K562 (cell line): Measurements from ENCODE around the gene CFL1. TPM values are rescaled to one million over a fixed set of nuclear protein-coding genes. Genes with fewer than 3 reads are reported as not detected.

ENCODE experiments used
- ATAC-seq: fragments of 200-7000 bp; cut with Tn5 transposase; 3 replicates; pipeline ENCODE4 v1.9.1; 2020; ENCODE audit warnings: moderate library complexity
- BruUV-seq: library from RNA; stranded (reverse); fragments of 400-500 nt; replicated peaks from 2 replicates; lab custom pipeline; 2021; lab: Mats Ljungman, UMichigan
- CTCF ChIA-PET: fragments of 300-600 bp; formaldehyde crosslinking; extraction: SDS; loops from one replicate; lab custom pipeline; 2021; ENCODE audit warnings: low intra/inter-chr PET ratio; lab: Yijun Ruan, JAX
- POLR2A ChIA-PET: fragments of 300-600, 350-650 bp; sonication (Branson Sonifier 250); formaldehyde crosslinking; extraction: SDS; loops from one replicate; lab custom pipeline; 2021; ENCODE audit warnings: antibody characterized with exemption, inconsistent platforms; lab: Yijun Ruan, JAX
- DNase-seq, 4 experiments: peaks; one replicate each; pipeline versions ENCODE4 v3.0.0 to v3.0.0-alpha.2; 2011 to 2018; ENCODE audit warnings: low spot score in 3 of 4, mixed read lengths in 3 of 4; ENCODE audit errors: extremely low read depth in 1 of 4
- FAIRE-seq: peaks from 2 replicates; lab custom pipeline; 2011; peaks lifted over from hg19 to GRCh38; lab: Jason Lieb, UNC
- H2AFZ ChIP-seq: 2 replicates; pipeline ENCODE4 v1.6.0; 2011; ENCODE audit warnings: low read depth, low read length, control low read depth, inconsistent platforms
- H3K27ac ChIP-seq: fragments of 200-600 bp; 3 replicates; pipeline ENCODE4 v1.8.0; 2011; ENCODE audit warnings: low read depth, mild to moderate bottlenecking, control low read depth, inconsistent platforms, low read length, moderate library complexity, mixed read lengths; ENCODE audit errors: extremely low read depth
- H3K27me3 ChIP-seq, 2 experiments: fragments of 300-600 bp in 1 of 2; 2 replicates in 1 of 2; 3 replicates in 1 of 2; pipeline versions ENCODE4 v1.6.0 to v1.8.0; 2011; ENCODE audit warnings: inconsistent platforms in 2 of 2, low read length in 2 of 2, mild to moderate bottlenecking in 1 of 2, mixed read lengths in 1 of 2, moderate library complexity in 1 of 2; ENCODE audit not compliant: control insufficient read depth in 2 of 2, insufficient read depth in 2 of 2
- H3K36me3 ChIP-seq: fragments of 300-600 bp; 3 replicates; pipeline ENCODE4 v1.8.0; 2011; ENCODE audit warnings: mild to moderate bottlenecking, low read length, inconsistent platforms; ENCODE audit not compliant: control insufficient read depth, insufficient read depth
- H3K4me1 ChIP-seq, 2 experiments: fragments of 200-600 bp in 1 of 2; replicated peaks in 1 of 2; 2 replicates in 1 of 2; 3 replicates in 1 of 2; pipeline versions ENCODE4 v1.5.1 to v1.8.0; 2011; ENCODE audit warnings: inconsistent platforms in 2 of 2, low read length in 2 of 2, mild to moderate bottlenecking in 1 of 2, mixed read lengths in 1 of 2, moderate library complexity in 1 of 2; ENCODE audit not compliant: control insufficient read depth in 2 of 2, insufficient read depth in 2 of 2
- H3K4me2 ChIP-seq: 2 replicates; pipeline ENCODE4 v1.6.1; 2011; ENCODE audit warnings: low read length, control low read depth, inconsistent platforms, mixed read lengths; ENCODE audit not compliant: insufficient read depth
- H3K4me3 ChIP-seq: fragments of 200-600 bp; sonication (generic), shearing (Covaris generic); 2 replicates; pipeline ENCODE4 v1.5.1; 2016; ENCODE audit warnings: control low read depth, inconsistent platforms
- H3K79me2 ChIP-seq: fragments of 200-600 bp; 3 replicates; pipeline ENCODE4 v1.8.0; 2011; ENCODE audit warnings: low read length, inconsistent platforms; ENCODE audit not compliant: control insufficient read depth, insufficient read depth
- H3K9ac ChIP-seq, 2 experiments: 2 replicates each; pipeline versions ENCODE4 v1.6.0 to v1.6.1; 2011; ENCODE audit warnings: low read depth in 2 of 2, low read length in 2 of 2, control low read depth in 1 of 2, inconsistent platforms in 1 of 2, mild to moderate bottlenecking in 1 of 2, mixed read lengths in 1 of 2; ENCODE audit not compliant: insufficient read depth in 1 of 2
- H3K9me1 ChIP-seq: one replicate; pipeline ENCODE4 v1.6.0; 2011; ENCODE audit warnings: inconsistent platforms, mild to moderate bottlenecking, low read length, moderate library complexity; ENCODE audit not compliant: control insufficient read depth, insufficient read depth
- H3K9me3 ChIP-seq: replicated peaks from 2 replicates; pipeline ENCODE4 v1.5.1; 2011; ENCODE audit warnings: low read depth, low read length, inconsistent platforms; ENCODE audit not compliant: control insufficient read depth, insufficient read depth
- H4K20me1 ChIP-seq: replicated peaks from 2 replicates; pipeline ENCODE4 v1.6.1; 2011; ENCODE audit warnings: low read length, inconsistent platforms, mixed read lengths; ENCODE audit not compliant: control insufficient read depth, insufficient read depth
- ERF ChIP-seq: fragments of 450-650 bp; formaldehyde crosslinking; IDR thresholded peaks from 2 replicates; pipeline ENCODE4 v1.4.0; 2020; ENCODE audit warnings: mild to moderate bottlenecking, mixed read lengths
- FOXA1 ChIP-seq: fragments of 450-650 bp; IDR thresholded peaks from 2 replicates; pipeline ENCODE4 v1.6.1; 2016; ENCODE audit warnings: mild to moderate bottlenecking, borderline replicate concordance
- GABPA ChIP-seq: fragments of 200-800 bp; sonication (Bioruptor generic); conservative IDR thresholded peaks from 2 replicates; pipeline ENCODE4 v1.6.1; 2016; ENCODE audit warnings: low read depth, missing genetic modification characterization, missing compliant biosample characterization
- HCFC1 ChIP-seq: IDR thresholded peaks from 2 replicates; pipeline ENCODE4 v1.6.1; 2012; ENCODE audit warnings: low read depth, low read length, improper control_type of control experiment
- LCOR ChIP-seq: sonication (generic); formaldehyde crosslinking; IDR thresholded peaks from 2 replicates; pipeline ENCODE4 v1.8.0; 2022; ENCODE audit warnings: mild to moderate bottlenecking, missing genetic modification reagents
- MECOM ChIP-seq: fragments of 250-450 bp; sonication (Bioruptor Pico); IDR thresholded peaks from 2 replicates; pipeline ENCODE4 v1.8.0; 2022; ENCODE audit warnings: inconsistent platforms
- MEIS2 ChIP-seq: fragments of 450-650 bp; IDR thresholded peaks from 2 replicates; pipeline ENCODE4 v1.6.1; 2014; ENCODE audit warnings: mild to moderate bottlenecking; ENCODE audit not compliant: partially characterized antibody
- MYNN ChIP-seq, 2 experiments: sonication (generic); formaldehyde crosslinking in 1 of 2; IDR thresholded peaks; 2 replicates each; pipeline versions ENCODE4 v1.5.0 to v1.6.1; 2016 to 2020; ENCODE audit warnings: antibody characterized with exemption in 1 of 2, missing genetic modification reagents in 1 of 2
- NEUROD1 ChIP-seq: fragments of 150-350 bp; IDR thresholded peaks from 2 replicates; pipeline ENCODE4 v1.6.1; 2014; ENCODE audit warnings: borderline replicate concordance, low read length, low read depth; ENCODE audit not compliant: partially characterized antibody
- PCBP1 ChIP-seq: fragments of 200-400 bp; formaldehyde crosslinking; IDR thresholded peaks from 2 replicates; pipeline ENCODE4 v1.6.1; 2018; ENCODE audit warnings: mild to moderate bottlenecking, low read depth, low read length; ENCODE audit not compliant: poor library complexity, severe bottlenecking
- RHOXF2B ChIP-seq: fragments of 250-450 bp; sonication (Bioruptor Pico); conservative IDR thresholded peaks from 2 replicates; pipeline ENCODE4 v1.5.1; 2021
- SIX5 ChIP-seq, 2 experiments: IDR thresholded peaks; 2 replicates each; pipeline ENCODE4 v1.6.1; 2011; ENCODE audit warnings: low read length in 2 of 2, borderline replicate concordance in 1 of 2, low read depth in 1 of 2, mild to moderate bottlenecking in 1 of 2, moderate library complexity in 1 of 2; ENCODE audit not compliant: insufficient read depth in 1 of 2
- SLC30A9 ChIP-seq: fragments of 250-450 bp; sonication (Bioruptor Pico); IDR thresholded peaks from 2 replicates; pipeline ENCODE4 v1.8.0; 2022; ENCODE audit warnings: mild to moderate bottlenecking, moderate library complexity
- SNAPC5 ChIP-seq: fragments of 250-450 bp; sonication (Bioruptor Pico); IDR thresholded peaks from 2 replicates; pipeline ENCODE4 v1.8.0; 2021; ENCODE audit warnings: moderate library complexity, mild to moderate bottlenecking, inconsistent platforms
- SUPT5H ChIP-seq: fragments of 450-650 bp; IDR thresholded peaks from 2 replicates; pipeline ENCODE4 v1.6.1; 2016
- ZNF3 ChIP-seq: fragments of 250-450 bp; sonication (Bioruptor Pico); IDR thresholded peaks from 2 replicates; pipeline ENCODE4 v1.5.0; 2021; ENCODE audit warnings: mild to moderate bottlenecking, moderate library complexity
- ZNF316 ChIP-seq: fragments of 450-650 bp; IDR thresholded peaks from 2 replicates; pipeline ENCODE4 v1.6.1; 2016
- WGBS: fragments of 100-300 bp; shearing (Covaris generic); methylation state at CpG from one replicate; pipeline ENCODE4 v1.1.6; 2016; ENCODE audit warnings: low coverage, mixed read lengths; ENCODE audit not compliant: insufficient coverage; ENCODE audit errors: missing lambda C conversion rate; 5-methylcytosine and 5-hydroxymethylcytosine counted together
- in situ Hi-C: fragments of 300-500 bp; cut with MboI; formaldehyde crosslinking; loops from 4 replicates; pipeline ENCODE4 v1.15.0; 2018; ENCODE audit warnings: inconsistent platforms, mixed read lengths
- intact Hi-C: fragments of 100-400 bp; cut with micrococcal nuclease; formaldehyde crosslinking; loops from 2 replicates; pipeline ENCODE4 v1.14.2; 2022
- polyA plus RNA-seq, 8 experiments: library from polyadenylated mRNA; depleted of rRNA in 4 of 8; stranded (reverse) in 5 of 8; unstranded in 3 of 8; fragments of >200 nt; fragmentation: Nextera tagmentation in 2 of 8; fragmentation: Illumina TruSeq in 1 of 8; extraction: Ambion mirVana in 2 of 8; extraction: Trizol in 1 of 8; gene quantifications; 2 replicates each; pipeline versions ENCODE4 v1.2.1 to v1.2.3, GENCODE V29; 2011 to 2014; ENCODE audit warnings: inconsistent platforms in 1 of 8, missing spikeins in 1 of 8
- total RNA-seq, 7 experiments: library from RNA; depleted of rRNA in 6 of 7; stranded (reverse); fragments of >200 nt in 6 of 7; fragmentation: Illumina TruSeq in 2 of 7; extraction: Trizol in 2 of 7; gene quantifications; 2 replicates each; pipeline versions ENCODE4 v1.2.1 to v1.2.3, GENCODE V29; 2011 to 2021; ENCODE audit warnings: low replicate concordance in 1 of 7

Gene CFL1
- total and polyA plus RNA-seq, 9 of the 15 experiments (the other 6 are each of a cell fraction or from before 2014, with no cell fraction given): 105 to 1,101 (median 859) TPM

- POLR2A ChIA-PET: interaction anchor here (0.6 to 8.2 kb wide), 14 partner anchors 9 to 412 kb away, joined by 3 to 151 read pairs (median 3); partner anchors contain the start of genes CCDC85B, CFL1, CTSW and FIBP
- no peak overlapping the region for H2AFZ ChIP-seq
- peak overlapping the region in 1 of 2 experiments; percentile 9; a peak in 1 of 4 replicates for H3K9ac ChIP-seq
- intact Hi-C loops (no loop called here), in situ Hi-C loops (no loop called here)
- no peaks in the 10 kb centered on the region for H3K9me3 ChIP-seq
- peaks cover 43% of the 10 kb centered on the region; the same call in 2 of the 3 replicates for H3K36me3 ChIP-seq
- 82% methylated on average over 3 of the region's 3 CpGs for WGBS
- H3K4me1 ChIP-seq: peaks cover 23 to 75% of the 10 kb centered on the region in 2 experiments
- no TSS peak for BruUV-seq
- no peaks in the 10 kb centered on the region for H3K9me1 ChIP-seq
- H4K20me1 ChIP-seq: no peaks in the 10 kb centered on the region
- 0 out of 3 replicates have a peak overlapping the region, but pooled peaks have one; percentile 4 for H3K27ac ChIP-seq
- H3K79me2 ChIP-seq: no peaks in the 10 kb centered on the region
- CTCF ChIA-PET: no interaction called here
- no peak overlapping the region for H3K4me2 ChIP-seq
- peak; percentile 2 for ATAC-seq
- FAIRE-seq: no peak
- TF ChIP-seq FOXA1 (no peak), SUPT5H (0 out of 2 replicates have a peak, but pooled peaks have one; percentile 2), PCBP1 (no peak), MYNN (IDR thresholded peaks at IDR 0.05) (0 out of 2 replicates have a peak, but pooled peaks have one; percentile 14), MYNN (CRISPR knock-in tag; IDR thresholded peaks at IDR 0.05) (no peak)
- no peak for DNase-seq
- no peak overlapping the region for H3K4me3 ChIP-seq
- H3K27me3 ChIP-seq: no peaks in the 10 kb centered on the region
These were observed 10.9 kb upstream of the CFL1 start for GRCh38 chr11:65868907-65869306.

- CTCF ChIA-PET: no interaction called here
- no peaks in the 10 kb centered on the region for H3K9me3 ChIP-seq
- TF ChIP-seq MEIS2: no peak
- TF ChIP-seq NEUROD1: no peak
- TF ChIP-seq HCFC1: peak; percentile 86
- TF ChIP-seq RHOXF2B: no peak
- no peak for TF ChIP-seq SNAPC5 (CRISPR knock-in tag)
- TF ChIP-seq ZNF3 (CRISPR knock-in tag): no peak
- TF ChIP-seq SIX5 (IDR thresholded peaks at IDR 0.05; ENCODE audit: borderline replicate concordance in 1 of 2, insufficient read depth in 1 of 2, low read depth in 1 of 2, low read length in 2 of 2): peak; percentile 55 to 57; a peak in 2 of 4 replicates
- TF ChIP-seq GABPA (tag): no peak
- no peak for TF ChIP-seq SLC30A9 (CRISPR knock-in tag)
- TF ChIP-seq MECOM (CRISPR knock-in tag): no peak
- no peak for TF ChIP-seq LCOR (CRISPR knock-in tag)
- no peak for TF ChIP-seq ZNF316
- TF ChIP-seq ERF (CRISPR knock-in tag): no peak
These were observed 10.2 kb upstream of the CFL1 start for GRCh38 chr11:65868076-65868667.

More at GRCh38 chr11:65868076-65868667, 10.2 kb upstream of the CFL1 start:
- in situ Hi-C loops (no loop called here), intact Hi-C loops (no loop called here)
- Histone ChIP-seq H3K4me2 (no peak overlapping the region), H3K36me3 (peaks cover 50% of the 10 kb centered on the region; the same call in 2 of the 3 replicates), H3K4me1 (peaks cover 21 to 75% of the 10 kb centered on the region in 2 experiments), H3K4me3 (no peak overlapping the region), H3K9me1 (no peaks in the 10 kb centered on the region), H2AFZ (no peak overlapping the region), H3K9ac (peak overlapping the region in 1 of 2 experiments; percentile 39; a peak in 1 of 4 replicates), H4K20me1 (no peaks in the 10 kb centered on the region), H3K79me2 (no peaks in the 10 kb centered on the region), H3K27ac (no peak overlapping the region), H3K27me3 (no peaks in the 10 kb centered on the region)
- DNase-seq (peak in 1 of 4 experiments; percentile 20), ATAC-seq (peak; percentile 3), FAIRE-seq (no peak)
- POLR2A ChIA-PET: interaction anchor here (0.7 to 8.2 kb wide), 6 partner anchors 9 to 413 kb away, joined by 3 to 151 read pairs (median 4); partner anchors contain the start of genes CCDC85B, CFL1, CTSW and FIBP
- no TSS peak for BruUV-seq
- 94% methylated on average over 16 of the region's 19 CpGs for WGBS
